Measurements from ENCODE around the gene GSAP. TPM values are rescaled to one million over a fixed set of nuclear protein-coding genes. Genes with fewer than 3 reads are reported as not detected.

GSAP gene
- total RNA-seq, 2 experiments from 2014 or later = 5.9 to 6.6 TPM

- Mint-ChIP-seq H3K4me3 (no peak overlapping the region), H3K4me1 (peaks cover 35% of the 10 kb centered on the region), H3K36me3 (ENCODE audit: low read depth) (no peaks in the 10 kb centered on the region), H3K9me3 (no peaks in the 10 kb centered on the region), H3K27ac (no peak overlapping the region), H3K27me3 (peaks cover 4% of the 10 kb centered on the region)
- no peak for DNase-seq
- ChIA-PET POLR2A (interaction anchor here (1.0 to 3.5 kb wide), 4 partner anchors 13 to 77 kb away, joined by 3 to 30 read pairs (median 10); partner anchors contain the start of gene GSAP), CTCF (interaction anchor here (0.5 to 1.4 kb wide), 3 partner anchors 11 to 153 kb away, joined by 3 to 4 read pairs (median 3); no protein-coding TSS in a partner anchor)
Observed at GRCh38 chr7:77428777-77429231, 12.7 kb upstream of the GSAP start.

DNA sequence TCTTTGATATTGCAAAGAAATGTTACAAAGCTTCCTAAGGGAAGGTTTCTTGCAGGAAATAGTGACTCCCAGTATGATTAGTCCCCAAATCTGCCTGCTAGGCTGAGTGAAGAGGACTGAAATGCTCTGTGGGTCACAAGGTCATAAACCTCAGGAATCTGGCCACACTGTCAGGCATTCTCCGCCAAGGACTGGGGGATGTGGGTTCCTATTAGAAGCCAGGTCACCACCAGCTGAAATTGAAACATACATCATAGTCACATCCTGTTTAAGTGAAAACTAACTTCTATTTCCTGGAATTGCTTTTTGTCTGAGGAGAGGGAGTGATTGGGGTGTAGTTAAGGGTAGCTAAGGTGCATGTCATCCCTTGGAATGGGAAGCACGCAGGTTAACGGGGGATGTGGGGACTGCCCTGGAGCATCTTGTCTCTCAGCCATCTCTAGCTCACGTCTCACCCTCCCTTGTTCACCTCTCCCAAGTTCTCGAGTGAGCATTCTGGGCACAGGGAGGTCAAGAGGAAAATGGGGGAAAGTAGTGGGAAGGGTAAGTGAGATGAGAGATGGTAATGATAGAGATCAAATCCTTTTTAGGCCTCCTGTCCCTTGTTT lies 12.0 kb upstream of the GSAP start:
- Mint-ChIP-seq H3K36me3 (ENCODE audit: low read depth) (no peaks in the 10 kb centered on the region), H3K4me1 (peaks cover 35% of the 10 kb centered on the region), H3K4me3 (peak overlapping the region; percentile 35), H3K27me3 (peaks cover 6% of the 10 kb centered on the region), H3K9me3 (no peaks in the 10 kb centered on the region), H3K27ac (peak overlapping the region; percentile 48)
- ChIA-PET POLR2A (interaction anchor here (1.0 to 3.5 kb wide), 5 partner anchors 12 to 235 kb away, joined by 3 to 30 read pairs (median 9); partner anchors contain the start of gene GSAP), CTCF (interaction anchor here (0.9 to 1.4 kb wide), 3 partner anchors 12 to 223 kb away, joined by 3 to 4 read pairs (median 3); no protein-coding TSS in a partner anchor)
- peak; percentile 51 for DNase-seq

- Mint-ChIP-seq H3K27me3 (peaks cover 6% of the 10 kb centered on the region), H3K4me3 (no peak overlapping the region), H3K36me3 (ENCODE audit: low read depth) (no peaks in the 10 kb centered on the region), H3K4me1 (peaks cover 35% of the 10 kb centered on the region), H3K27ac (no peak overlapping the region), H3K9me3 (no peaks in the 10 kb centered on the region)
- DNase-seq = no peak
- ChIA-PET CTCF (interaction anchor here (0.7 kb wide), 1 partner anchor 12 kb away, joined by 3 read pairs; no protein-coding TSS in a partner anchor), POLR2A (interaction anchor here (3.5 kb wide), 1 partner anchor 10 kb away, joined by 30 read pairs; the partner anchor contains the start of gene GSAP)
Observed at GRCh38 chr7:77426521-77427051, 10.4 kb upstream of the GSAP start.

- H3K4me1 Mint-ChIP-seq = peaks cover 34% of the 10 kb centered on the region
- ChIA-PET POLR2A (interaction anchor here (0.9 kb wide), 1 partner anchor 11 kb away, joined by 3 read pairs; no protein-coding TSS in a partner anchor), CTCF (interaction anchor here (0.7 kb wide), 2 partner anchors 11 to 44 kb away, joined by 3 read pairs; no protein-coding TSS in a partner anchor)
- no peak overlapping the region for H3K4me3 Mint-ChIP-seq
- H3K27me3 Mint-ChIP-seq = peaks cover 10% of the 10 kb centered on the region
- no peak for DNase-seq
- no peaks in the 10 kb centered on the region for H3K9me3 Mint-ChIP-seq
- no peak overlapping the region for H3K27ac Mint-ChIP-seq
- no peaks in the 10 kb centered on the region for H3K36me3 Mint-ChIP-seq (ENCODE audit: low read depth)
Observed at GRCh38 chr7:77426052-77426404, 9.9 kb upstream of the GSAP start.

DNA sequence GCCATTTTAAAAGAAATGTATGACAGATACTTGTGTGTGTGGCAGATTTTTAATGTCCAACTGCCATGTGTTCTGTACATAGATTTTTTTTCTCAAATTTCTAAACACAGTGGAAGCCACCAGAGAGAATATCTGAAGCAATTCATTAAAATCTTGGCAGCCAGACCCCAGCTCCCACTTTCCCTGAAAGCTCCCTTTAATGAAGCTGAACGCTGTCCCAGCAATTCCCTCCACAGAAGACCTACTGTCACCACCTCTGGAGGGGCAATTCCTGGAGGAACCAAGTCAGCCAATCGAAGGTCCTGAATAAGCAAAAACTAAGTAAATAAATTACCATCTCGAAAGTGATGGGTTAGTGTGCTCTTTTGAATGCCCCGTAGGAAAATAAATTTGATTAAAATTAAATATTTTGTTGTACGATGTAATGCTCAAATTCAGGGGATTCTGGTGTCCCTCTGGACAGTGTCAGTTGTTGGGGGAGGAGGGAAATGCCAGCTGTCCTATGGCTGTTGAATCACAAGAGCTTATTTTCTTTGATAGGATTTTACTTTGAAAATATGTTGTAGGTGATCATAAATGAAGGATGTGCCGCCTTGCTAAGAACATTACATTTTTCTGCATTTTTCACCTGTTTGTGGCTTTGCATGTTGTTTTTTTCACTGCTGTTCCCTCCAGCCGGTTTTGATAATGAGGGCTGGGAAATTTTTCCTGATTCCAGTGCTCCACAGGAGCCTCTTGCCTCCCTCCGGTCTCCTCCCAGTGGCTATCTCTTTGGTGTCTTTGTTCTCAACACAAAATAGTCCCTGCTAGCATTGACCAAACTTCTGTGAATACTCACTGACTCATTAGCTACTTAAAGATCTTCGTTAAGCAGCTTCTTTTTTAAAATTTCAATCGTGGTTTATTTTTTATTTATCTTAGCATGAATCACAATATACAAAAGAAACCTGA lies 9.2 kb upstream of the GSAP start:
- Mint-ChIP-seq H3K36me3 (ENCODE audit: low read depth) (no peaks in the 10 kb centered on the region), H3K27me3 (peaks cover 11% of the 10 kb centered on the region), H3K9me3 (no peaks in the 10 kb centered on the region), H3K27ac (no peak overlapping the region), H3K4me3 (no peak overlapping the region), H3K4me1 (peaks cover 31% of the 10 kb centered on the region)
- no peak for DNase-seq
- POLR2A ChIA-PET = interaction anchor here (0.9 kb wide), 1 partner anchor 10 kb away, joined by 3 read pairs; no protein-coding TSS in a partner anchor
- CTCF ChIA-PET = interaction anchor here (0.7 kb wide), 2 partner anchors 10 to 43 kb away, joined by 3 read pairs; no protein-coding TSS in a partner anchor

DNA sequence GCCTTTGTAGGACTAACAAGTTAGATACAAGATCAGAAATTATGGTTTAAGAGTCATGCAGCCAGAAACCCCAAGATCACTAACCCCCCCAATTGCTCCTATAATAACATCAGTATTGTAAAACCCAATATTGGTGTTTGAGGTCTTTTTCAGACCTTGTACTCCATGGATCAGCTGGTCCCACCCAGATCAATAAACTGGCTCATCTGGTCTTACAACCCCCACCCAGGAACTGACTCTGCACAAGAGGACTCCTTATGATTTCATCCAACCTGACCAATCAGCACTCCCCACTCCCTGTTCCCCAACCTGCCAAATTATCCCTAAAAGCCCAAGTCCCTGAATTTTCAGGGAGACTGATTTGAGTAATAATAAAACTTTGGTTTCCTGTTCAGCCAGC lies 6.4 kb upstream of the GSAP start:
- no peak for DNase-seq
- Mint-ChIP-seq H3K27ac (no peak overlapping the region), H3K36me3 (ENCODE audit: low read depth) (no peaks in the 10 kb centered on the region), H3K4me1 (peaks cover 24% of the 10 kb centered on the region), H3K9me3 (no peaks in the 10 kb centered on the region), H3K27me3 (peaks cover 15% of the 10 kb centered on the region), H3K4me3 (no peak overlapping the region)
- ChIA-PET POLR2A (no interaction called here), CTCF (no interaction called here)

DNA sequence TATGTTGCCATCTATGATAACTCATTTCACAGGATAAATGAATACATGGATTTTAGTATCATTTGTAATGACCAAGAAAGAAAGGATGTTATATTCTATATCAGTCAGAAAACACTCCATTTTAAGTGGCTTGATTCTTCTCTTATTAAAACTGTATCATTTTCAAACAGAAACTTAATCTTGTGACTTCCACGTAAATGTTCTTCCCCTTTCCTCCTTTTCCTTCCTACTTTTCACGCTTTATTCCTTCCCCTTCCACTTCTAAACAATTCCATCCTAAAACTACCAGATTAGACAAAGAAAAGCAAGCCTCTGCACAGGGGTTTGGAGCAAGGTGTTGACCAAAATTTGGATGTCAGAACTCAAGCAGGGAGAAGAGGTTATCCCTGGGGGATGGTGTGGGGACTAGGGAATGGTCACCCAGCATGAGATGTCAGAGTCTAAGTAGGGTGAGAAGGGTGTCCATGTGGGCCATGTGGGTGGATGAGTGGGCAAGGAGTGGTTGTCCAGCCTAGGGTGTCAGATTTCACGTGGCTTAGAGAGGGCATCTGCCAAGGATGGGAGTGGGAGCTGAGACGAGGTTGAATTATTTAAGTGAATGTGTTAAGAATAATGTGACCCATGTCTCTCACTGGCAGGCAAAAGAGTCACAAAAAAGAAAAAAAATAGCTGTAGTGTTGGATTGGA lies 5.0 kb upstream of the GSAP start:
- Mint-ChIP-seq H3K36me3 (ENCODE audit: low read depth) (no peaks in the 10 kb centered on the region), H3K27ac (no peak overlapping the region), H3K27me3 (peaks cover 15% of the 10 kb centered on the region), H3K4me1 (peaks cover 27% of the 10 kb centered on the region), H3K9me3 (no peaks in the 10 kb centered on the region), H3K4me3 (no peak overlapping the region)
- no peak for DNase-seq
- CTCF ChIA-PET = no interaction called here
- POLR2A ChIA-PET = no interaction called here

GRCh38 chr7:77420438-77420837 lies 4.3 kb upstream of the GSAP start:
- Mint-ChIP-seq H3K36me3 (ENCODE audit: low read depth) (no peaks in the 10 kb centered on the region), H3K9me3 (no peaks in the 10 kb centered on the region), H3K27ac (no peak overlapping the region), H3K4me1 (peaks cover 25% of the 10 kb centered on the region), H3K27me3 (peaks cover 12% of the 10 kb centered on the region), H3K4me3 (no peak overlapping the region)
- no peak for DNase-seq
- CTCF ChIA-PET = no interaction called here
- POLR2A ChIA-PET = no interaction called here

GRCh38 chr7:77419102-77419501 lies 3.0 kb upstream of the GSAP start:
- DNase-seq = no peak
- POLR2A ChIA-PET = interaction anchor here (1.1 to 6.3 kb wide), 2 partner anchors 9 to 67 kb away, joined by 3 to 30 read pairs; no protein-coding TSS in a partner anchor

GRCh38 chr7:77417801-77418200 lies 1.7 kb upstream of the GSAP start:
- no peak overlapping the region for H3K4me3 Mint-ChIP-seq
- DNase-seq = no peak
- peaks cover 19% of the 10 kb centered on the region for H3K27me3 Mint-ChIP-seq
- H3K9me3 Mint-ChIP-seq = no peaks in the 10 kb centered on the region
- ChIA-PET POLR2A (interaction anchor here (6.3 kb wide), 1 partner anchor 11 kb away, joined by 30 read pairs; no protein-coding TSS in a partner anchor), CTCF (no interaction called here)
- H3K36me3 Mint-ChIP-seq (ENCODE audit: low read depth) = no peaks in the 10 kb centered on the region
- no peak overlapping the region for H3K27ac Mint-ChIP-seq
- peaks cover 30% of the 10 kb centered on the region for H3K4me1 Mint-ChIP-seq

More at GRCh38 chr7:77419102-77419501, 3.0 kb upstream of the GSAP start:
- Mint-ChIP-seq H3K4me1 (peaks cover 30% of the 10 kb centered on the region), H3K27ac (no peak overlapping the region), H3K9me3 (no peaks in the 10 kb centered on the region), H3K27me3 (peaks cover 17% of the 10 kb centered on the region), H3K36me3 (ENCODE audit: low read depth) (no peaks in the 10 kb centered on the region), H3K4me3 (no peak overlapping the region)
- CTCF ChIA-PET = no interaction called here

GRCh38 chr7:77416621-77417371 lies 647 bp upstream of the GSAP start:
- H3K9me3 Mint-ChIP-seq = no peaks in the 10 kb centered on the region
- H3K36me3 Mint-ChIP-seq (ENCODE audit: low read depth) = no peaks in the 10 kb centered on the region
- H3K27me3 Mint-ChIP-seq = peaks cover 19% of the 10 kb centered on the region
- CTCF ChIA-PET = no interaction called here
- POLR2A ChIA-PET = interaction anchor here (1.0 to 6.3 kb wide), 4 partner anchors 10 to 64 kb away, joined by 3 to 30 read pairs (median 5); no protein-coding TSS in a partner anchor
- no peak for DNase-seq
- peaks cover 30% of the 10 kb centered on the region for H3K4me1 Mint-ChIP-seq
- peak overlapping the region; percentile 68 for H3K4me3 Mint-ChIP-seq
- H3K27ac Mint-ChIP-seq = peak overlapping the region; percentile 18

DNA sequence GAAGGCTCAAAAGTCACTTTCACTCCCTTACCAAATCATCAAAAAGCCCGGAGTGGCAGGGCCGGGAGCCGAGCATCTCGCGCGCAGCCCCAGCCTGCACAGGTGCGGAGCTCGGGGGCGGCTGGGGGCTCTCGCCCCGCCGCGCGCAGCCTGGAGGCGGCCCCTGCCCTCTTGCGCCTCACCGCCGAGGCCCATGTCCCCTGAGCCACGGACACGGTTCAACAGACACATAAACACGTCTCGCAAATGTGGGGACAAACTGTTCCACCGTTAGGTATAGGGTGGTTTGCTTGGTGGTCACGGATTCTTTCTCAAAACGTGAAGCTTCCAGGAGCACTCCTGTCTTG lies 700 bp downstream of the GSAP start:
- H3K36me3 Mint-ChIP-seq (ENCODE audit: low read depth) = no peaks in the 10 kb centered on the region
- DNase-seq = no peak

More for the DNA sequence above, 700 bp downstream of the GSAP start:
- ChIA-PET CTCF (interaction anchor here (0.8 kb wide), 1 partner anchor 236 kb away, joined by 3 read pairs; no protein-coding TSS in a partner anchor), POLR2A (interaction anchor here (0.9 to 6.3 kb wide), 7 partner anchors 9 to 64 kb away, joined by 3 to 30 read pairs (median 3); no protein-coding TSS in a partner anchor)
- H3K4me1 Mint-ChIP-seq = peaks cover 30% of the 10 kb centered on the region
- H3K27ac Mint-ChIP-seq = no peak overlapping the region
- H3K27me3 Mint-ChIP-seq = peaks cover 14% of the 10 kb centered on the region
- H3K9me3 Mint-ChIP-seq = no peaks in the 10 kb centered on the region
- peak overlapping the region; percentile 57 for H3K4me3 Mint-ChIP-seq
